H9 (cell line): ENCODE results near the gene KCNJ10. TPM values are rescaled to one million over a fixed set of nuclear protein-coding genes. Genes with fewer than 3 reads are reported as not detected.

Experiments
- DNase-seq: peaks from one replicate; pipeline ENCODE4 v3.0.0-alpha.2; 2017
- H2AFZ ChIP-seq: one replicate; pipeline ENCODE4 v1.6.1; 2013; ENCODE audit warnings: mild to moderate bottlenecking, low read length, control low read depth, moderate library complexity
- H2AK5ac ChIP-seq: 2 replicates; pipeline ENCODE4 v1.6.1; 2013; ENCODE audit warnings: low read length, control low read depth, mixed read lengths; ENCODE audit not compliant: insufficient read length
- H2BK120ac ChIP-seq: one replicate; pipeline ENCODE4 v1.6.1; 2013; ENCODE audit warnings: low read depth, mild to moderate bottlenecking, low read length, control low read depth, inconsistent platforms; ENCODE audit not compliant: poor library complexity, severe bottlenecking
- H2BK12ac ChIP-seq: 2 replicates; pipeline ENCODE4 v1.6.1; 2013; ENCODE audit warnings: low read length, control low read depth, mixed read lengths, low read depth; ENCODE audit not compliant: insufficient read length
- H2BK15ac ChIP-seq: 2 replicates; pipeline ENCODE4 v1.6.1; 2013; ENCODE audit warnings: low read depth, low read length, control low read depth
- H2BK20ac ChIP-seq: one replicate; pipeline ENCODE4 v1.6.1; 2013; ENCODE audit warnings: low read depth, mild to moderate bottlenecking, low read length, control low read depth, inconsistent platforms; ENCODE audit not compliant: poor library complexity, severe bottlenecking
- H2BK5ac ChIP-seq: 2 replicates; pipeline ENCODE4 v1.6.1; 2013; ENCODE audit warnings: low read length, control low read depth, mixed read lengths; ENCODE audit not compliant: insufficient read length
- H3K14ac ChIP-seq: 2 replicates; pipeline ENCODE4 v1.6.1; 2013; ENCODE audit warnings: low read length, control low read depth; ENCODE audit not compliant: insufficient read depth
- H3K18ac ChIP-seq: 2 replicates; pipeline ENCODE4 v1.6.1; 2013; ENCODE audit warnings: low read depth, mild to moderate bottlenecking, mixed read lengths, low read length, control low read depth; ENCODE audit not compliant: insufficient read length
- H3K23ac ChIP-seq: 2 replicates; pipeline ENCODE4 v1.6.1; 2013; ENCODE audit warnings: low read length, control low read depth, mixed read lengths, low read depth; ENCODE audit not compliant: insufficient read length
- H3K23me2 ChIP-seq: 2 replicates; pipeline ENCODE4 v1.6.1; 2013; ENCODE audit warnings: low read depth, mild to moderate bottlenecking, mixed read lengths, low read length, control low read depth; ENCODE audit not compliant: insufficient read length, poor library complexity, severe bottlenecking
- H3K27ac ChIP-seq: 2 replicates; pipeline ENCODE4 v1.5.1; 2013; ENCODE audit warnings: low read length, control low read depth, mixed read lengths, low read depth; ENCODE audit not compliant: insufficient read length
- H3K27me3 ChIP-seq: 2 replicates; pipeline ENCODE4 v1.6.1; 2013; ENCODE audit warnings: low read length, control low read depth, inconsistent platforms; ENCODE audit not compliant: insufficient read depth
- H3K4ac ChIP-seq: 2 replicates; pipeline ENCODE4 v1.6.1; 2013; ENCODE audit warnings: low read depth, mild to moderate bottlenecking, control low read depth, inconsistent platforms, low read length, moderate library complexity
- H3K4me1 ChIP-seq: 2 replicates; pipeline ENCODE4 v1.6.1; 2013; ENCODE audit warnings: low read length, control low read depth, inconsistent platforms; ENCODE audit not compliant: insufficient read depth
- H3K4me2 ChIP-seq: 2 replicates; pipeline ENCODE4 v1.6.1; 2013; ENCODE audit warnings: low read length, control low read depth, mixed read lengths; ENCODE audit not compliant: insufficient read length, insufficient read depth
- H3K56ac ChIP-seq: 2 replicates; pipeline ENCODE4 v1.6.1; 2013; ENCODE audit warnings: low read depth, mild to moderate bottlenecking, mixed read lengths, low read length, control low read depth; ENCODE audit not compliant: insufficient read length
- H3K79me1 ChIP-seq: 2 replicates; pipeline ENCODE4 v1.6.1; 2013; ENCODE audit warnings: low read depth, mild to moderate bottlenecking, moderate library complexity, low read length, control low read depth, inconsistent platforms; ENCODE audit not compliant: insufficient read depth, poor library complexity, severe bottlenecking
- H3K79me2 ChIP-seq: 2 replicates; pipeline ENCODE4 v1.6.1; 2013; ENCODE audit warnings: low read length, control low read depth, inconsistent platforms; ENCODE audit not compliant: insufficient read depth
- H3K9ac ChIP-seq: 2 replicates; pipeline ENCODE4 v1.6.1; 2013; ENCODE audit warnings: low read length, control low read depth, mixed read lengths; ENCODE audit not compliant: insufficient read length; ENCODE audit errors: extremely low read depth
- H3K9me3 ChIP-seq: one replicate; pipeline ENCODE4 v1.6.1; 2013; ENCODE audit warnings: low read depth, low read length, inconsistent platforms; ENCODE audit not compliant: control insufficient read depth
- H3T11ph ChIP-seq: one replicate; pipeline ENCODE4 v1.6.1; 2013; ENCODE audit warnings: mild to moderate bottlenecking, low read length, control low read depth, inconsistent platforms
- H4K20me1 ChIP-seq: one replicate; pipeline ENCODE4 v1.6.1; 2013; ENCODE audit not compliant: control insufficient read depth, insufficient read length, insufficient read depth
- H4K5ac ChIP-seq: 2 replicates; pipeline ENCODE4 v1.6.1; 2013; ENCODE audit warnings: low read depth, mild to moderate bottlenecking, mixed read lengths, low read length, control low read depth; ENCODE audit not compliant: insufficient read length
- H4K8ac ChIP-seq: replicated peaks from 2 replicates; pipeline ENCODE4 v1.6.1; 2013; ENCODE audit warnings: low read length, control low read depth, mixed read lengths, low read depth; ENCODE audit not compliant: insufficient read length
- H4K91ac ChIP-seq: 2 replicates; pipeline ENCODE4 v1.6.1; 2013; ENCODE audit warnings: low read depth, mild to moderate bottlenecking, moderate library complexity, mixed read lengths, low read length, control low read depth; ENCODE audit not compliant: insufficient read length
- H3K27ac Mint-ChIP-seq, 3 experiments: 2 replicates in 2 of 3; 3 replicates in 1 of 3; pipeline ENCODE4 v1.8.0; 2020 to 2021; ENCODE audit warnings: mixed read lengths in 3 of 3, mild to moderate bottlenecking in 1 of 3, moderate library complexity in 1 of 3
- H3K27me3 Mint-ChIP-seq: 2 replicates; pipeline ENCODE4 v1.8.0; 2021; ENCODE audit warnings: low read depth, mild to moderate bottlenecking, moderate library complexity, mixed read lengths
- H3K36me3 Mint-ChIP-seq, 3 experiments: 2 replicates in 2 of 3; 3 replicates in 1 of 3; pipeline ENCODE4 v1.8.0; 2020 to 2021; ENCODE audit warnings: low read depth in 3 of 3, mixed read lengths in 3 of 3; ENCODE audit not compliant: insufficient read depth in 1 of 3
- H3K4me1 Mint-ChIP-seq, 2 experiments: 2 replicates each; pipeline ENCODE4 v1.8.0; 2020; ENCODE audit warnings: mixed read lengths in 2 of 2
- H3K4me3 Mint-ChIP-seq, 2 experiments: 2 replicates in 1 of 2; 3 replicates in 1 of 2; pipeline ENCODE4 v1.8.0; 2020 to 2021; ENCODE audit warnings: mild to moderate bottlenecking in 2 of 2, mixed read lengths in 2 of 2, moderate library complexity in 1 of 2
- H3K9me3 Mint-ChIP-seq, 2 experiments: 2 replicates in 1 of 2; 3 replicates in 1 of 2; pipeline ENCODE4 v1.8.0; 2020; ENCODE audit warnings: mild to moderate bottlenecking in 2 of 2, mixed read lengths in 2 of 2, moderate library complexity in 1 of 2
- CTCF ChIP-seq: fragments of 200-600 bp; sonication (generic); conservative IDR thresholded peaks from 3 replicates; pipeline ENCODE4 v1.8.0; 2021; ENCODE audit warnings: antibody characterized with exemption, mild to moderate bottlenecking
- WGBS: extraction: QIAGEN DNeasy Blood & Tissue Kit; methylation state at CpG from one replicate; pipeline ENCODE4 v1.1.7; 2013; ENCODE audit warnings: missing lambda C conversion rate, low lambda C conversion rate, mixed read lengths; ENCODE audit not compliant: insufficient read length; ENCODE audit errors: extremely low coverage; 5-methylcytosine and 5-hydroxymethylcytosine counted together
- total RNA-seq: library from RNA; stranded (reverse); gene quantifications from 2 replicates; pipeline ENCODE4 v1.2.1, GENCODE V29; 2021

The KCNJ10 gene
- total RNA-seq, 1 experiment from 2014 or later, result 0.44 TPM

GRCh38 chr1:160009801-160010200 lies 60.2 kb downstream of the KCNJ10 start:
- Histone ChIP-seq H3K23ac (no peak overlapping the region), H3K56ac (no peak overlapping the region), H3K23me2 (no peaks in the 10 kb centered on the region), H3K79me2 (no peaks in the 10 kb centered on the region), H4K20me1 (no peaks in the 10 kb centered on the region), H3K18ac (no peak overlapping the region), H2AK5ac (no peak overlapping the region), H3K4me2 (no peak overlapping the region), H2BK120ac (no peak overlapping the region), H3K4me1 (no peaks in the 10 kb centered on the region), H2BK20ac (no peak overlapping the region), H3K9ac (no peak overlapping the region), H3K79me1 (no peaks in the 10 kb centered on the region), H3K9me3 (no peaks in the 10 kb centered on the region), H4K91ac (no peak overlapping the region), H3K27me3 (no peaks in the 10 kb centered on the region), H2BK5ac (no peak overlapping the region), H3K27ac (no peak overlapping the region), H2BK12ac (no peak overlapping the region), H4K5ac (no peak overlapping the region), H2BK15ac (no peak overlapping the region), H3T11ph (no peak overlapping the region), H3K4ac (no peak overlapping the region), H4K8ac (no peak overlapping the region), H3K14ac (no peak overlapping the region), H2AFZ (no peak overlapping the region)
- no peak overlapping the region for H3K4me3 Mint-ChIP-seq
- peaks cover 14% of the 10 kb centered on the region for H3K27me3 Mint-ChIP-seq
- H3K27ac Mint-ChIP-seq, result no peak overlapping the region
- no CpG with 5 or more reads among the region's 2 CpGs for WGBS
- no peaks in the 10 kb centered on the region for H3K36me3 Mint-ChIP-seq
- no peak for TF ChIP-seq CTCF
- no peak for DNase-seq
- no peaks in the 10 kb centered on the region for H3K9me3 Mint-ChIP-seq
- H3K4me1 Mint-ChIP-seq, result no peaks in the 10 kb centered on the region
